ENCODE data around the gene GALNT2. TPM values are rescaled to one million over a fixed set of nuclear protein-coding genes. Genes with fewer than 3 reads are reported as not detected.

GALNT2 gene
- total and polyA plus RNA-seq, 2 experiments from 2014 or later: 17.8 to 48.3 TPM

GRCh38 chr1:230076121-230076520, 9.1 kb downstream of the GALNT2 start:
- no peaks in the 10 kb centered on the region; the same call in 2 of the 3 replicates for H3K36me3 Mint-ChIP-seq (ENCODE audit: low read depth)
- Histone ChIP-seq H3K4me2 (no peak overlapping the region), H3K36me3 (ENCODE audit: insufficient read depth) (no peaks in the 10 kb centered on the region), H4K20me1 (replicated peaks; ENCODE audit: insufficient read depth) (peaks cover 25% of the 10 kb centered on the region), H3K4me3 (no peak overlapping the region), H3K4me1 (ENCODE audit: insufficient read depth) (peaks cover 11% of the 10 kb centered on the region; the same call in 1 of the 2 replicates), H2AFZ (no peak overlapping the region), H3K27me3 (ENCODE audit: insufficient read depth) (no peaks in the 10 kb centered on the region), H3K27ac (ENCODE audit: low read depth) (no peak overlapping the region), H3K79me2 (replicated peaks; ENCODE audit: insufficient read depth) (peaks cover 97% of the 10 kb centered on the region), H3K9me2 (ENCODE audit: insufficient read depth) (no peaks in the 10 kb centered on the region), H3F3A (replicated peaks; ENCODE audit: low read depth) (no peaks in the 10 kb centered on the region)
- H3K9me3 Mint-ChIP-seq: no peaks in the 10 kb centered on the region
- H3K27ac Mint-ChIP-seq: peak overlapping the region; percentile 13; the same call in 1 of the 2 replicates
- TF ChIP-seq CTCF (conservative IDR thresholded peaks at IDR 0.05; ENCODE audit: low read depth in 2 of 2): no peak
- no peak for TF ChIP-seq EZH2phosphoT487 (IDR thresholded peaks at IDR 0.05; ENCODE audit: unreplicated experiment)
- TF ChIP-seq ZNF462 (CRISPR knock-in tag; IDR thresholded peaks at IDR 0.05): no peak
- TF ChIP-seq POLR2AphosphoS5 (IDR thresholded peaks at IDR 0.05; ENCODE audit: low read depth): no peak
- TF ChIP-seq CREB1 (CRISPR knock-in tag; IDR thresholded peaks at IDR 0.05; ENCODE audit: low read depth): no peak
- no peak for TF ChIP-seq ZNF331 (CRISPR knock-in tag; IDR thresholded peaks at IDR 0.05; ENCODE audit: low read depth)
- no peak for TF ChIP-seq JUNB (IDR thresholded peaks at IDR 0.05; ENCODE audit: unreplicated experiment)
- no peak for TF ChIP-seq REST (IDR thresholded peaks at IDR 0.05; ENCODE audit: unreplicated experiment)
- TF ChIP-seq ZNF114 (CRISPR knock-in tag; IDR thresholded peaks at IDR 0.05): no peak
- TF ChIP-seq NANOG (IDR thresholded peaks at IDR 0.05; ENCODE audit: borderline replicate concordance): no peak
- no peak for TF ChIP-seq EZH2 (IDR thresholded peaks at IDR 0.05; ENCODE audit: low read depth, unreplicated experiment)
- no peak for TF ChIP-seq STAT1 (IDR thresholded peaks at IDR 0.05; ENCODE audit: unreplicated experiment)
- TF ChIP-seq ETS1 (IDR thresholded peaks at IDR 0.05): no peak
- no peak overlapping the region for H3K4me3 Mint-ChIP-seq
- H3K27me3 Mint-ChIP-seq (ENCODE audit: insufficient read depth, low read depth, poor library complexity): no peaks in the 10 kb centered on the region
- H3K4me1 Mint-ChIP-seq: peaks cover 45% of the 10 kb centered on the region
- ATAC-seq: no peak
- DNase-seq (ENCODE audit: low spot score): no peak

All from GM23338 (cell line).